Measurements from ENCODE around the gene IL36A.

Gene IL36A

DNA sequence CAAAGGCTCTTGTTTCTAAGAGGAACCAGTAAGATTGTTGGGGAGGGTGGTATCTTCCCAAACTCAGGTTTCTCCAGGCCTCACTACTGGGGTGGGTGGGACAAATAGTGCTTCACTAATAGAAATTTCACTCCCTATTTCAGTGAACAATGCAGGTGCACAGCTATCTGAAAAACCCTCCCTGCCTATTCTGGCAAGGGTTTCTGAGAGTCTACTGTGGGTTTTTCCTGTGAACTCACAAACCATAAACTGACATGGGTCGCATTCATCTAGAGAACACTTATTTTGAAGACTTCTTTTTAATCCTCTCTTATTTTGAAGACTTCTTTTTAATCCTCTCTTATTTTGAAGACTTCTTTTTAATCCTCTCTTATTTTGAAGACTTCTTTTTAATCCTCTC is 4.4 kb downstream of the IL36A start:
- DNase-seq: no peak

DNA sequence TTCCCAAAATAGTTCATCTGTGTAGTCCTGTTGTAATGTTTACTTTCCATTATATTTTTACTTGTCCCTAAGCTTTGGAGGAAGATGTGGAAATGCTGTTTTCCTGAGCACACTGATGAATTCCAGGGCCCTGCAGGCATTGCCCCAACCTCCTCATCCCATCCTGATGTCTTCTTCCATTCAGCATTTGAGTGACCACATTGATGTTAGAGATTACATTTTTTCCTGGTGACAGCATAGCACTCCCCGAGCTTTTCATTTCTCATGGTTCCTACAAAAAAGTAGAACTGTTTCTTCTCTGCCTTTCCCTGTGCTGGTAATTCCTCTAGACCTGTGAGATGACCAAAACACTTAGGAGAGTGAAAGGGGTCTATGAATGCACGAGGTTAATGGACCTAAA is 4.8 kb downstream of the IL36A start:
- no peak for DNase-seq

DNA sequence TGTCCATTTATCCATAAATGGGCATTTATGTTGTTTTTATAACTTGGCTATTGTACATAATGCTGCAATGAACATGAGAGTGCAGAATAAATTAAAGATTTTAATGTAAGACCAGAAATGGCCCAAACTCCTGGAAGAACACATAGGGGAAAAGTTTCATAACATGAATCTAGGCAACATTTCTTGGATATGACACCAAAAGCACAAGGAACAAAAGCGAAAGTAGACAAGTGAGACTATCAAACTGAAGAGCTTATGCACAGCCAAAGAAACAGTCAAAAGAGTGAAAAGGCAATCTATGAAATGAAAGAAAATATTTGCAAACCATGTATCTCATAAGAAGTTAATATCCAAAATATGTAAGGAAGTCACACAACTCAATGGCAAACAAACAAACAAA is 5.8 kb downstream of the IL36A start:
- DNase-seq: no peak

DNA sequence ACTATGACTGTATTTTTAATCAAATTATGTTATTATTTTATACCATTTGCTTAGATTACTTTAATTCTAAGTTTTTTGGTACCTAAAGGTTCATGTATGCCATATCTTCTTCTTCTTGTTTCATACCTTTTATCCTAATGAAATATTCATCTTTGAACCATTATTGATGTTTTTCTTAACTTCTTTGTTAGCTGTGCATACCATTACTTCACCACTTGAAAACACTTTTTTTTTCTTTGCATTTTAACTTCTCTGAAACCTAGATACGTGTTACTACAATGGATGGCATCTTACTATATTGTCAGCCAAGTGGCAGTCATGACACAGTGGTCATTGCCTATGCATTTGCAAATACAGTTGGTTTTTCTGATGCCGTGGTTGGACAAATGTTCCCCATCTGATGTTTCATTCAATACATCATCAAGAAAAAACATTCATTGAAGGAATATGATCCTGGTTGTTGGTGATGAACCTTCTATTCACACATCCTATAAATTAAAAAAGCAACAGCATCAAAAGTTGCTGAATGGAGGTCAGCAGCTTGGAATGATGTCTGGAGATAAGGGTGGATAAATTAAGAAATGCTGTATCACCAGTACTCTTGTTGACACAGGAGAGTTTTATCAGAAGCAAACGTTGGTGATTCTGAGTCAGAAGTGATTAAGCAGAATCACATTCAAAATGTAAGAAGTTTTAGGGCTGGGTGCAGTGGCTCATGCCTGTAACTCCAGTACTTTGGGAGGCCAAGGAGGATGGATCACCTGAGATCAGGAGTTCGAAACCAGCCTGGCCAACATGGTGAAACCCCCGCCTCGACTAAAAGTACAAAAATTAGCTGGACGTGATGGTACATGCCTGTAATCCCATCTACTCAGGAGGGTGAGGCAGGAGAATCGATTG is 7.4 kb downstream of the IL36A start:
- DNase-seq: no peak

DNA sequence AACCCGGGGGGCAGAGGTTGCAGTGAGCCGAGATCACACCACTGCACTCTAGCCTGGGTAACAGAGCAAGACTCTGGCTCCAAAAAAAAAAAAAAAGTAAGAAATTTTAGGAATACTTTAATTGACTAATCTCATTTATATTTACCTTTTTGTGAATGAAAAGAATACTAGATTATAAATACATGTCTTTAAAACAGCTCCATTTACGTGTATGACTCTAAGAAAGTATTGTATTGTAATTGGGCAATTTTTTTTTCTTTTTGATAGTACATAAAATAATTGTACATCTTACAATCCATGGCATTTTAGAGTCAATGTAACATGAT is 8.0 kb downstream of the IL36A start:
- DNase-seq: no peak

DNA sequence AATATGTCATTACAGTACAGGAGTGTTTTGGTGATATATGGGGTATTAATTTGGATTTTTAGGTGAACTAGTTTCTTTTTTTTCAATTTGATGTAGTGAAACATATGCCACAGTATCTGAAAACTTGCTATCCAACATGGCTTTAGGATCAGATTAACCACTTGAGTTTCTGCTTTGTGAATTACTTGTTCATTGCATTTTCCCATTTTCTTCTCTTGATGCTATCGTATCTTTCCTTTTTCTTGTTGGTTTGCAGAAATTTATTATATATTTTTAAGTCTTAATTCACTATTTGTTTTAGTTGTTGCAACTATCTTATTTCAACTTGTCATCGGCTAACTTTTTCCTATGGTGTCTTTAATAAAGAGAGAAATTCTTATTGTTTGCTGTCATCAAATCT is 8.8 kb downstream of the IL36A start:
- no peak for DNase-seq

DNA sequence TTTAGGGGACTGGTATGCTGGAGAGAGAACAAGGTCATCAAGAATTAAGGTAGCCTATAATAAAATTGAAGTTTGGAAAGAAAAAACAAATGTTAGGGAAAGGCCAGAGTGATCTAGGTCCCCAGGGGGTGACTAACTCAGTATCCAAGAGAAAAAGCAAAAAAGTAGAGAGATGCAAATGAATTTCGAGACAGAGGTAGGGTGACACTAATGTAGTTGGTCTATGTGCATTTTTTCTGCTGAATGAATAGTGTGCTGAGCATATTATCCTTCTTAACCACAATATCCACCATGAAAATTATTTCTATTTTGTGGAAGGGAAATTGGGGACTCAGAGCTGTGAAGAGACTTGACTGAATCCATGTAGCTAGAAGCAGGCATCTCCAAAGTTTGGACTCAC is 9.8 kb downstream of the IL36A start:
- DNase-seq: no peak

DNA sequence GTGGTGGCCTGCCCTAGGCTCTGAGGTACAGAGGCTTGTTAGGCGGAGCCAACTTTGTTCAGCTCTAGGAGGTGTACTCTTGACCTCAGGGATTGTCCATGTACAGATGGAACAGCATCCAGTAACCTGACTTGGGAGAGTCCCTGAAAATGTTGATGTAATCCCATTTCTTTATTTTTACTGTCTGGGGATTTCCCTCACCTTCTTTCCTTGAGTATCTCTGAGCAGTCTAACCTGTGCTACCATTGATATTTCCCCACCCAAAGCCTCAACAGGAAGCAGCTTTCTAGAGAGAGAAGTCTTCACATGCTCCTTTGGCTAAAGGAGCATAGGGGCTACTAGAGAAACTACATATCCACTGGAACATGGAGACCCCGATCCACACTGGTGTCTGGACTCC is 10.4 kb downstream of the IL36A start:
- no peak for DNase-seq

DNA sequence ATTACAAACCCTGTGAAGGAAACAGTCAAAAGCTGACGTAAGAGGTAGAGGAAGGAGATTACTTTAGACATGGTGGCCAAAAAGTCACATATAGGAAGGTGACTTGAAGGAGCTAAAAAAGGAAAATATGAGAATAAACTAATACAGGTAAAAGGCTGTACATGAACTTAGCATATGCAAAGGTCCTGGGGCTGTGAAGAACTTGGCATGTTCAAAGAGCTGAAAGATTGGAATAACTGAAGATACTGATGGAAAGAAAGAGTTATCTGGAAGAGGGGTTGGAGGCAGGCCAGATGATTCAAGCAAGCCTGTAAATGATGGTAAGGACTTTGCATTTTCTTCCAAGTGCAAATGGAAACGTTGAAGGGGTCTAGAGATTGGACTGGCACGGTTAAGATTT is 13.2 kb downstream of the IL36A start:
- DNase-seq: no peak

DNA sequence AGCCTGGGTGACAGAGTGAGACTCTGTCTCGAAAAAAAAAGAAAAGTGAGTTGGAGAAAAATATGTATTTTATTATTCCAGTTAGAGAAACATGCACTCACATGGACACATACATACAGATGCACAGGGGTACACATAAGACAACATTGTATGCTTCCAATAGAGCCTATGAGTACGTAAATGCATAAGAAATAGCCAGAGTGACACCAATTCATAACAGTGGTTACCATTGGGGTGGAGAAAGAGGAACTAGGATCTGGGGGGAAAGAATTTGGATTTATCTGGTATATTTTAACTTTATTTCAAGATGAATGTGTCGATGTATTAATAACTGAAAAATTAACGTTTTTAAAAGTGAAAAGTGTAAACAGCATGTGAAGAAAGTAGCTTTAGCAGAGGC is 16.1 kb downstream of the IL36A start:
- DNase-seq: no peak

DNA sequence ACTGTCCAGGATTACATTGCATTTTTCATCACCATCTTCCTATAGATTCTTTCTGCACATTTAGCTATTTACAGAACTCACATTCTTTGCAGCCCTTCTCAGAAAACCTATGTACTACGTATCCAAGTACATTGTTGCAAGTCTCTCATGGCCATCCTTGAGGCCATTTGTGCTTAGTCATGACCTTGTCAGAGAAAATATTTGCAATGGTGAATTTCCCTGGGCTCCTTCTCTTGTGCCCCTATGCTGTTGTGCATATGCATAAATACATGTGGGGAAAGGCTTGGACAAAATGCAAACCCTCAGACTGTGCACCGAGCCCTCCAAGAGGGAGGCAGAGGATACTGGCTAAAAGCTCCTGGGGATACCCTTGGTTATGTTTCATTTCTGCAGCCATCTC is 19.5 kb downstream of the IL36A start:
- no peak for DNase-seq

DNA sequence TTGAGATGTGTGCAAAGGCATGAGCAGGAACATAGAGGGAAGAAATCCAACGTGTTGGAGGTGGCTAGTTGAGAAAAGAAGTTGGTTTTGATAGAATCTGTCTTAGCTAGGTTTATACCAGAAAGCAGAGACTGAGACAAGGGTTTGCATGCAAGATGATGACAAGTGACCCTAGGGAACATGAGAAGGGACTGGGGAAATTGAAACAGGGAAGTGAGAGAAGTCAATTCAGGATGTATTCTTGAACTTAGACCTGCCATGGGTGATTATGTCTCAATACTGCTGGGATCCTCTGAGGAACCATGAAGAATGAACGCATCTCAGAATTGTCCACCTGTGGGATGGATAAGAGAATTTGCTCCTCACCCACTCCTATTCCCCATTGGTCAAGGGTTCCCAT is 20.5 kb downstream of the IL36A start:
- DNase-seq: no peak

DNA sequence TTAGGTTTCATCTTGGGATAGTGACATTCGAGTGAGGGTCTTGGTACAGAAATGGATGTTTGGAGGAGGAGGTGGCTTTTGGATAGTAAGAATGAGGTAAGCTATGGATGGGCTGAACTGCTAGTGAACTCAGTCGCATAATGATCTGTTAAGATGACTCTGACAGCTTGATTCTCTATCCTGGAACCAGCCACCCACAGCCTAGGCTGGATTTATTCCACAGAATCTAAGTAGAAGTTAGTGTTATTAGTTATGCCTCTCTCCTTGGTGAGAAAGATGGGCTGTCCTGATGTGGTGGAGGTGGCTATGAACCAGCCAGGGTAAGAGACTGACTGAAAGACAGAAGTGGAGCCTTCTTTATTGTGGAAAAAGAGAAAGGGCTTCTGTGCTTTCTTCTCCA is 22.4 kb downstream of the IL36A start:
- DNase-seq: no peak

DNA sequence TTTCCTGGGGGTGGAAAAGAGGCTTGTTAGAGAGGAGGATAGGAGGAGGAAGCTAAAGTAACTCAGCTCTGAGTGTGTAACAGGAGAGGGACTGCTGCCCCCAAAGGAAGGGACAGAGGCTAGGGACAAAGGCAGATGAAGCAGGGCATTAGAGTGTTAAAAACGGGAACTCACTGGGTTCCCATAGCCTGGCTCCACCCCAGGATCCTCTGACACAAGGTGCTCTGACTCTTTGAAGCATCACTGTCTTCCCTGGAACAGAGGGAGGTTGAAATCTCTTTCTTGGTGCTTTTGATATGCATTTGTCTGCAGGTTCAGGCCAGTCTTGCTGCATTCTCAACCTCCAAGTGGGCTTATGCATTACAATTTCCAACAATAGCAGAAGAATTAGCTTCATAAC is 22.9 kb downstream of the IL36A start:
- no peak for DNase-seq

DNA sequence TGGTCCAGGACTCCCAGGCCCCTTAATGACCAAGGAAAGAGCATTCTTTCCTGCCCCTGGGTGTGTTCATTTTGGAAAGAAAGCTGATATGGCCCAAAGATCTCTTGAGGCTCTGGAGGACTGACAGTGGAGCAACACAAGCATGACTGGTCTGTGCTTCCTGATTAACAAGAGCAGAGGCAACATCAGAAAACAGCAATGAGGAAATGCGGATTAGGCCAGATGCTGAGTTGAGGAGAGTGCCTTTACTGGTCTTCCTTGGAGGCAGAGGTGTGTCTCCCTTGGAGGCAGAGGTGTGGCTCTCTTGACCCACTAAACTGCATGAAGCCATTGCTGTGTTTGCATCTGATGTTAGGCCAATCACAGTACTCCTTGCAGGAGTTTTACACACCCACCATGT is 27.5 kb downstream of the IL36A start:
- no peak for DNase-seq

DNA sequence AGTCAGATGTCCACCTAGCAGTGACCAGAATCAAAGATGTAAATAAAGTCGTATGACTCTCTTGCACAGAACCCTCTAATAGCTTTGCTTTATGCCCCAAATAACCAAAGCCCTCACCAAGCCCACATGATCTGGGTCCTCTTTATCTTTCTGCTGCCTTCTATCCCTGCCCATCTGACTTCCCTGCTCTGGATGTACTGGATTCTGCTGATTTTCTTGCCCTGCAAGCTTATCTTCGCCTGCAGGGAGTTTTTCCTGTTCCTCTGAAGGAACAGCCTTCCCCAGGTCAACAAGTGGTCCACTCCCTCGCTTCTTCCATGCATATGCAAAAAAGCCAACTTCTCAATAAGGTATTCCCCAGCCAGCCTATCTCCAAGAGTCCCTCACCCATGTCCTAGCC is 28.8 kb downstream of the IL36A start:
- DNase-seq: no peak

DNA sequence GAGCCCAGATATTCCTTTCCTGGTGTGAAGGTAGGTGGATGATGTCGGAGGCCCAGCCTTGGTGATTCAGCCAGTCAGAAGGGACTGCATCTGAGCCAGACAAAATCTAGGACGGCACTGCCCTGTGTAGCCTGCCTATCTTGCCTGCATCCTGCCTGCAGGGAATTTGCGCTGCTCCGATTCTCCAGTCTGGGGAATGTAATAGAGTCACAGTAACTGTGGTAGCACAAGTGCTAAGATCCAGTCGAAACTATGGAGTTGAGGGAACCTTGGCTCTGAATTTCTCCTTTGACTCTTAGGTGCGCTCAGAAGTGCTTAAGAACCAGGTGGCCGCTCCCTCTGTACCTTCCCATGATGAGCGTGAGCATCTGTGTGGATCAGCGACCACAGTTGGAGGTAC is 31.5 kb downstream of the IL36A start:
- no peak for DNase-seq

DNA sequence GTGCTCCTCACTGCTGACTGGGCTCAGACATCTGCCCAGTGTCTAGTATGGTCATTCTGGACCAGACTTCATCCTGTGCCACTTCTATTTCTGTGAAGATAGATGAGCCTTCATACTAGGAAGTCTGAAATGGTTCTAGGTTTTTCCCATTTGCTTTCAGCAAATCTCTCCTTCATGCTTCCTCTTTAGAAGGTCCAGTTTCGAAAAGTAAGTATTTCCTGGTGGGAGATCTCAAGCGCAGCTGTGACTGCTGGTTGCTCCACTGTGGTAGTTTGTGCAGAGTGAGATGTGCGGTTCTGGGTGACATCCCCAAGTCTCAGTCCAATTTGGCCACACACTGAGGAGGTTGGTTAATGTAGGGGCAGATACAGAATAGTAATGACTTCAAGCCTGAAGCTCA is 33.0 kb downstream of the IL36A start:
- DNase-seq: no peak

DNA sequence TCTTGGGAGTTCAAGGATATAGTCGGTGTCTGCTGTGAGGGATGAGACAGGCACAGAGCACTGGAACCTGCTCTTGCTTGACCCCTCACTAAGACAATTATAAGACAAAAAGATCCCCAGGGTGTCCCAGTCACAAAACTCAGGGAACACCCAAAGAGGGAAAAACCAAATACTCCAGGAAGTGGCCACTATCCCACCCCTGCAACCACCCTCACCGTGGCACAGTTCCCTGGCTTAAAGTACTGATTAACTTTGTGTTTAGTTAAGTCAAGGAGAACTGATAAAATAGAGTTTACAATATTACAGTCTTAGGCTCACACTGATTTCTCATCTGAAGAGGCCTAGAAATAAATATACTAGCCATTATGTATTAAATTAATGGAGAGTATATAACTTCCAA is 33.9 kb downstream of the IL36A start:
- DNase-seq: no peak

DNA sequence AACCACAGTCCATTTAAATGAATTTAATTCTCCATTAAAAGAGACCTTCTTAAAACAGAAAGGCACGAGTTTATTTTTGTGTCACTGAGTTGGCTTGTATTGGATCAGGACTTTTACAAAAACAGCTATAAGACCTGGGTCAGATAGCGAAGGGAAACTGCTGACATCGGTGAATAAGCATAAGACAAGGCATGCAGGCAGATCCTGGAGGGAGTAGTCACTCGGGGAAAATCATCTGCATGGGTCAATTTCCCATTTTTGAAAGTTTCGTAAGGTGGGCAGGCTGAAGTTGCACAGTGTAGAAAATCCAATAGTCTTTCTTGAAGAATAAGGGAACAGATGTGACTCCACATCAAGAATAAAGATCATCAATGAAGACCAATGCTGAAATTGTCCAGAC is 34.5 kb downstream of the IL36A start:
- DNase-seq: no peak

DNA sequence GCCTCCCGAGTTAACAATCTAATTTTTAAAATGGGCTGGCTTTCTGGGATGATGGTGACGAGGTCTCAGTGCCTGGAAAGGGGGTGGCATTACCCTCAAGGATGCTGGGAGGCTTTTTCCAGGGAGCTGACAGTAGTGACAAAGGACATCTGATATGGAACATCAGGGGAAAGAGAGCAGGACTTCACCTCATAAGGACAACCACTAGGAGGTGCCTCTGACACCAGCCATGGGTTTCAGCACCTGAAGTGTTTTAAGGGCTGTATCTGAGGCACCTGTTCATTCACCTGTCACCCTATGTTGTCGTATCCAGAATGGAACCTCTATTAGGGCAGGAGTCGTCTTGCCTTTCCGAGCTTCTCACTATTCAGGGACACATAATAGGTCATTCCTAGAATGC is 36.6 kb downstream of the IL36A start:
- DNase-seq: no peak

DNA sequence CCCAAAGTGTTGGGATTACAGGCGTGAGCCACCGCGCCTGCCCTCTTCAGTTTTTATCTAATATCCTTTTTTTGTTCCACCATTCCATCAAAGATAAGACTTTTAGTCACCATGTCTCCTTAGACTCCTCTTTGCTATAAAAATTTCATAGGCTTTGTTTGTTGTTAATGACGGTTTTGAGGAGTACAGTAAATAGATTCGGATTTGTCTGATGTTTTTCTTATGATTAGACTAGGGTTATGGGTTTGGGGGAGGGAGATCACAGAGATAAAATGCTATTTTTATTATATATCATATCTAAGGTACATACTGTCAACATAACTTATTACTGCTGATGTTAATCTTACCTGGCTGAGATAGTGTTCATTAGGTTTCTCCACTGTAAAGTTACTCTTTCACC is 41.2 kb downstream of the IL36A start:
- no peak for DNase-seq

DNA sequence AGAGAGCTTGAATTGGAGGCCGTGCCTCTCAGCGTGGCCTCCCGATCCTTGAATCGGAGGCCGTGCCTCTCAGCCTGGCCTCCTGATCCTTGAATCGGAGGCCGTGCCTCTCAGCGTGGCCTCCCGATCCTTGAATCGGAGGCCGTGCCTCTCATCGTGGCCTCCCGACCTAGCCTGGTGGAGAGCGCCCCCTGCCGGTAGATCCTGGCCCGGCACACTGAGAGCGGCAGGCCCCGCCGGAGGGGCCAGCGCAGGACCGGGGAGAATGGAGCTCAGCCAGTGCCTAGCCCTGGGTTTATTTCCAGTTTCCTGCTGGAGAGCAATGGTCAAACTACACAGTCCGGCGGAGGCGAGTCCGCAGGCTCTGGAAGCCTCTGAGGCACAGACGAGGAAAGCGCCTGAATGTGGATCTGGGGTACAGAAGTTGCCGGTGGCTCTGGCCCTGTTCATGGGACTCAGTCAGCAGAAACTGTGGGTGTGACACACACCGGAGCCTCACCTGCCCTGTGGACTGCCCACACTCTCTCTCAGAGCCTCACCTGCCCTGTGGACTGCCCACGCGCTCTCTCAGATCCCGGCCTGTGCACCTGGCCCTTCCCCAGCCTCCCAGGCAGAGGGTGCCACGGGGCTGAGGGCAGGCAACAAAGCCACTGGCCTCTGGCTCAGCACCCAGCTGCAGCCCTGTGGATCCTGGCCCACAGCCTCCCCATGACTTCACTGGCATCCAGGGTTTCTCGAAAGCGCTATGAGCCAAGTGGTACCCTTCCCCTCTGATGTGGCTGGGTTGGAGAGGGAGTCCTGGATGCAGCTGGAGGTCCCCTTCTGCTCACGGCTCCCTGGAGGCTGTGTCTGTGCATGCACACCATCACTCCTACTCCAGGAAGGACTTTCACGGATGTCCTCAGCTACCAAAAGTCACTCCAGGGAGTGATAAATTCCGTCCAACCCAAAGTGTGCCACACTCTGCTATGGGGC is 45.9 kb downstream of the IL36A start:
- no peak for DNase-seq

DNA sequence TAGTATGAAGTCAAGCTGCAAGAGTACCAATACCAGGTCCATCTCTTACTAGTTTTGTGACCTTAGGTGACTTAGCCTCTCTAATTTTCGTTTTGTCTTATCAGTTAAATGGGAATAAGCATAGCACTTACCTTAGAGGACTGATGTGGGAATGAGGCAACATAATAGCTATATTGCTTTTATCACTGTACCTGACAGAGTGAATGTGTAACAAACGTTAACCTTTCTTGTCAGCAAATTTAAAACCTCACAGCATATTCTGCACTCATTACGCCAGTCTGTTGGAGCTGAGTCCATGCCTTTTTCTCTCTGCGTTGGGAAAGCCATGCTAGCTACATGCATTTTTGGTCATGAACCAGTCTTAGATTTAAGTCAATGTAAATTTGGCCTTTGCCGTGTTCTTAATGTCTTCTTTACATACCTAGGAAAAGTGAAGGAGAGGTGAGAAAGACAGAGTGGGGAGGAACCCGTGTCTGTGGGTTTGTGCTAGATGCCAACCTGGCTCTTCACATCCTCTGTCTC is 47.2 kb downstream of the IL36A start, which contains the start of gene IL36B:
Gene IL36B (minus strand): TSS at position 472 of the 522 bp plus-strand sequence.
- no peak for DNase-seq
